ENCODE data around the gene NCKAP5L.
"Not testable (repeated sequence)": the region's sequence is repeated elsewhere in the genome, so short reads cannot be mapped to it uniquely, and the experiment has no call there.

Gene NCKAP5L

GRCh38 chr12:49787672-49788071 is 40.5 kb downstream of the NCKAP5L start:
- Histone ChIP-seq H3K27ac (ENCODE audit: low read depth, low read length) (no peak overlapping the region), H3K9ac (ENCODE audit: low read length) (no peak overlapping the region), H3K4me2 (ENCODE audit: low read depth, low read length, poor library complexity, severe bottlenecking) (no peak overlapping the region), H3K27me3 (ENCODE audit: low read length) (no peaks in the 10 kb centered on the region), H3K79me2 (ENCODE audit: insufficient read depth, low read length) (no peaks in the 10 kb centered on the region), H2AFZ (ENCODE audit: low read depth, low read length, severe bottlenecking) (no peak overlapping the region), H3K36me3 (ENCODE audit: low read length) (no peaks in the 10 kb centered on the region), H3K9me2 (replicated peaks; ENCODE audit: insufficient read depth, low read length) (no peaks in the 10 kb centered on the region), H3K9me3 (ENCODE audit: insufficient read depth, low read length) (no peaks in the 10 kb centered on the region), H3K4me3 (ENCODE audit: insufficient read depth, low read length, poor library complexity, severe bottlenecking) (no peak overlapping the region), H4K20me1 (ENCODE audit: low read depth, low read length) (no peaks in the 10 kb centered on the region), H3F3A (ENCODE audit: insufficient read depth) (no peaks in the 10 kb centered on the region)
- TF ChIP-seq EZH2phosphoT487 (conservative IDR thresholded peaks at IDR 0.05; ENCODE audit: low read length), result no peak
- TF ChIP-seq CTCF (IDR thresholded peaks at IDR 0.05; ENCODE audit: insufficient read depth, low read length, poor library complexity, severe bottlenecking), result no peak

- no peaks in the 10 kb centered on the region for H3K27me3 ChIP-seq (ENCODE audit: low read length)
- H3K9ac ChIP-seq (ENCODE audit: low read length), result no peak overlapping the region
- no peaks in the 10 kb centered on the region for H4K20me1 ChIP-seq (ENCODE audit: low read depth, low read length)
- H3K9me2 ChIP-seq (replicated peaks; ENCODE audit: insufficient read depth, low read length), result no peaks in the 10 kb centered on the region
- H3K4me3 ChIP-seq (ENCODE audit: insufficient read depth, low read length, poor library complexity, severe bottlenecking), result no peak overlapping the region
- H3K36me3 ChIP-seq (ENCODE audit: low read length), result no peaks in the 10 kb centered on the region
- no peak overlapping the region for H2AFZ ChIP-seq (ENCODE audit: low read depth, low read length, severe bottlenecking)
- no peaks in the 10 kb centered on the region for H3K9me3 ChIP-seq (ENCODE audit: insufficient read depth, low read length)
- no peaks in the 10 kb centered on the region for H3F3A ChIP-seq (ENCODE audit: insufficient read depth)
- H3K27ac ChIP-seq (ENCODE audit: low read depth, low read length), result no peak overlapping the region
- H3K79me2 ChIP-seq (ENCODE audit: insufficient read depth, low read length), result no peaks in the 10 kb centered on the region
- TF ChIP-seq CTCF (IDR thresholded peaks at IDR 0.05; ENCODE audit: insufficient read depth, low read length, poor library complexity, severe bottlenecking) (no peak), EZH2phosphoT487 (conservative IDR thresholded peaks at IDR 0.05; ENCODE audit: low read length) (no peak)
- H3K4me2 ChIP-seq (ENCODE audit: low read depth, low read length, poor library complexity, severe bottlenecking), result no peak overlapping the region
These were observed 43.3 kb downstream of the NCKAP5L start for GRCh38 chr12:49784756-49785409.

- Histone ChIP-seq H3K79me2 (ENCODE audit: insufficient read depth, low read length) (no peaks in the 10 kb centered on the region), H3K9ac (ENCODE audit: low read length) (no peak overlapping the region), H3K9me3 (ENCODE audit: insufficient read depth, low read length) (no peaks in the 10 kb centered on the region), H3K27me3 (ENCODE audit: low read length) (no peaks in the 10 kb centered on the region), H3K36me3 (ENCODE audit: low read length) (no peaks in the 10 kb centered on the region), H3K4me2 (ENCODE audit: low read depth, low read length, poor library complexity, severe bottlenecking) (no peak overlapping the region), H3F3A (ENCODE audit: insufficient read depth) (no peaks in the 10 kb centered on the region), H4K20me1 (ENCODE audit: low read depth, low read length) (no peaks in the 10 kb centered on the region), H2AFZ (ENCODE audit: low read depth, low read length, severe bottlenecking) (no peak overlapping the region), H3K4me3 (ENCODE audit: insufficient read depth, low read length, poor library complexity, severe bottlenecking) (no peak overlapping the region), H3K27ac (ENCODE audit: low read depth, low read length) (no peak overlapping the region), H3K9me2 (replicated peaks; ENCODE audit: insufficient read depth, low read length) (no peaks in the 10 kb centered on the region)
- TF ChIP-seq CTCF (IDR thresholded peaks at IDR 0.05; ENCODE audit: insufficient read depth, low read length, poor library complexity, severe bottlenecking), result no peak
- TF ChIP-seq EZH2phosphoT487 (conservative IDR thresholded peaks at IDR 0.05; ENCODE audit: low read length), result no peak
These were observed 44.1 kb downstream of the NCKAP5L start for GRCh38 chr12:49783917-49784676.

GRCh38 chr12:49780914-49781313 is 47.3 kb downstream of the NCKAP5L start:
- not testable (repeated sequence) for H2AFZ ChIP-seq (ENCODE audit: low read depth, low read length, severe bottlenecking); H3K9me2 ChIP-seq (replicated peaks; ENCODE audit: insufficient read depth, low read length); H3K79me2 ChIP-seq (ENCODE audit: insufficient read depth, low read length); H3K9ac ChIP-seq (ENCODE audit: low read length); H3K9me3 ChIP-seq (ENCODE audit: insufficient read depth, low read length); H3K36me3 ChIP-seq (ENCODE audit: low read length); H3K27ac ChIP-seq (ENCODE audit: low read depth, low read length); H3K27me3 ChIP-seq (ENCODE audit: low read length); H3F3A ChIP-seq (ENCODE audit: insufficient read depth); H3K4me2 ChIP-seq (ENCODE audit: low read depth, low read length, poor library complexity, severe bottlenecking); H3K4me3 ChIP-seq (ENCODE audit: insufficient read depth, low read length, poor library complexity, severe bottlenecking); H4K20me1 ChIP-seq (ENCODE audit: low read depth, low read length)

All from SU-DHL-6 (cell line).